Activated effector memory CD4-positive, alpha-beta T cell treated with anti-CD3 and anti-CD28 coated beads, Interleukin-2, amount 50 U/mL, for 16 hours (primary cell): ENCODE results near the gene NAA80.
A peak's percentile ranks its signal among the peaks of the same experiment; 100 is the strongest.
"Not testable (repeated sequence)": the region's sequence is repeated elsewhere in the genome, so short reads cannot be mapped to it uniquely, and the experiment has no call there.

ENCODE experiments used
- DNase-seq: peaks from one replicate; pipeline ENCODE4 v3.0.0-alpha.2; 2020

The NAA80 gene

GRCh38 chr3:50312041-50312440 is 12.8 kb upstream of the NAA80 start:
- not testable (repeated sequence) for DNase-seq

GRCh38 chr3:50304601-50305000 is 5.4 kb upstream of the NAA80 start:
- no peak for DNase-seq

GRCh38 chr3:50303013-50303815 is 4.0 kb upstream of the NAA80 start, which contains the start of gene HYAL1:
HYAL1 (minus strand) TSS chr3:50303574; CDS start chr3:50302956, 618 bp downstream.
- peak; percentile 59 for DNase-seq

GRCh38 chr3:50302095-50303012 is 3.1 kb upstream of the NAA80 start:
- DNase-seq = peak; percentile 61

- DNase-seq = no peak
These were observed 1.6 kb upstream of the NAA80 start for GRCh38 chr3:50300681-50301254.

GRCh38 chr3:50299929-50300680 is 900 bp upstream of the NAA80 start:
- peak; percentile 61 for DNase-seq

GRCh38 chr3:50299638-50299928 is 378 bp upstream of the NAA80 start:
- no peak for DNase-seq

- peak; percentile 66 for DNase-seq
These were observed 1.1 kb downstream of the NAA80 start for GRCh38 chr3:50297896-50298725.

- peak; percentile 61 for DNase-seq
These were observed 1.8 kb downstream of the NAA80 start for GRCh38 chr3:50297384-50297775.

GRCh38 chr3:50296721-50297383 is 2.4 kb downstream of the NAA80 start:
- peak; percentile 62 for DNase-seq

- DNase-seq = no peak
These were observed 3.4 kb downstream of the NAA80 start for GRCh38 chr3:50295553-50296431.

GRCh38 chr3:50294492-50295403 is 4.5 kb downstream of the NAA80 start:
- DNase-seq = peak; percentile 60

- no peak for DNase-seq
These were observed 5.1 kb downstream of the NAA80 start for GRCh38 chr3:50294089-50294488.

GRCh38 chr3:50293079-50293801 is 6.0 kb downstream of the NAA80 start:
- peak; percentile 62 for DNase-seq

- DNase-seq = peak; percentile 99
These were observed 6.8 kb downstream of the NAA80 start, which contains the start of gene IFRD2 for GRCh38 chr3:50292159-50293078. IFRD2 (minus strand) TSS chr3:50292429; CDS start chr3:50292274, 155 bp downstream.

- DNase-seq = peak; percentile 62
These were observed 9.0 kb downstream of the NAA80 start for GRCh38 chr3:50290161-50290641.

GRCh38 chr3:50289130-50289529 is 10.1 kb downstream of the NAA80 start:
- DNase-seq = no peak
